ENCODE measurements around the gene COQ8B. TPM values are rescaled to one million over a fixed set of nuclear protein-coding genes. Genes with fewer than 3 reads are reported as not detected.

COQ8B gene
- total RNA-seq, 1 experiment from 2014 or later = 35.7 TPM

DNA sequence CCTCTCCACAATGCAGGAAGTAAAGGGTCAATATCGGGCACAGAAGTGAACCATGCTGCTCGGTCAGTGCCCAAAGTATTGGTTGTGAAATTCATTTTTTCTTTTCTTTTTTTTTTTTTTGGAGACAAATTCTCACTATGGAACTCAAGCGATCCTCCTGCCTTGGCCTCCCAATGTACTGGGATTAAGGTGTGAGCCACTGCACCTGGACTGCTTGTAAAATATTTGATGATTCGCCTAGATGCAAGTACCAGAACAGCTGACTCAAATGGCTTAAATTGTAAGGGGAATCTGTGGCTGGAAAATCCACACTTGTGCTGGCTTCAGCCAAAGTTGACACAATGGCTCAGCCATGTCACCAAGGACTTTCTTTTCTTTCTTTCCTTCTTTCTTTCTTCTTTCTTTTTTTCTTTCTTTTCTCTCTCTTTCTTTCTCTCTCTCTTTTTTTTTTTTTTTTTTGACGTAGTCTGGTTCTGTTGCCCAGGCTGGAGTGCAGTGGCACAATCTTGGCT, 69.9 kb downstream of the COQ8B start:
- H3K27ac Mint-ChIP-seq (ENCODE audit: unreplicated experiment) = peak overlapping the region; percentile 2
- intact Hi-C loops (cut with micrococcal nuclease; ENCODE audit: unreplicated experiment) = no loop called here
- no TSS peak for BruUV-seq (replicated peaks)
- CTCF ChIA-PET = interaction anchor here (0.6 to 1.0 kb wide), 2 partner anchors 16 to 995 kb away, joined by 4 read pairs; no protein-coding TSS in a partner anchor
- H3K36me3 ChIP-seq (ENCODE audit: control insufficient read depth, insufficient read depth, low read length) = no peaks in the 10 kb centered on the region
- POLR2A ChIA-PET = interaction anchor here (0.6 kb wide), 2 partner anchors 14 to 617 kb away, joined by 4 read pairs; no protein-coding TSS in a partner anchor
- H3K9me3 ChIP-seq = no peaks in the 10 kb centered on the region
- H3K9me3 Mint-ChIP-seq (ENCODE audit: unreplicated experiment) = peaks cover 9% of the 10 kb centered on the region
- H3K4me3 Mint-ChIP-seq (ENCODE audit: unreplicated experiment) = peak overlapping the region; percentile 71
- 0 out of 2 replicates have a peak, but pooled peaks cover 3% of the 10 kb centered on the region for H3K4me1 ChIP-seq
- DNase-seq = no peak
- H3K27me3 ChIP-seq (replicated peaks; ENCODE audit: control insufficient read depth, insufficient read depth, low read length) = no peaks in the 10 kb centered on the region
- peaks cover 11% of the 10 kb centered on the region for H3K4me1 Mint-ChIP-seq (ENCODE audit: low read depth, unreplicated experiment)
- H3K4me3 ChIP-seq (ENCODE audit: low read depth, low read length) = peak overlapping the region; percentile 29
- no peaks in the 10 kb centered on the region for H3K27me3 Mint-ChIP-seq (ENCODE audit: insufficient read depth, unreplicated experiment)
- no peaks in the 10 kb centered on the region for H3K36me3 Mint-ChIP-seq (ENCODE audit: insufficient read depth, unreplicated experiment)
- no peak for TF ChIP-seq CTCF (IDR thresholded peaks at IDR 0.05; ENCODE audit: insufficient read depth in 1 of 2, low read depth in 1 of 2, low read length in 1 of 2, severe bottlenecking in 1 of 2, unreplicated experiment in 1 of 2)

DNA sequence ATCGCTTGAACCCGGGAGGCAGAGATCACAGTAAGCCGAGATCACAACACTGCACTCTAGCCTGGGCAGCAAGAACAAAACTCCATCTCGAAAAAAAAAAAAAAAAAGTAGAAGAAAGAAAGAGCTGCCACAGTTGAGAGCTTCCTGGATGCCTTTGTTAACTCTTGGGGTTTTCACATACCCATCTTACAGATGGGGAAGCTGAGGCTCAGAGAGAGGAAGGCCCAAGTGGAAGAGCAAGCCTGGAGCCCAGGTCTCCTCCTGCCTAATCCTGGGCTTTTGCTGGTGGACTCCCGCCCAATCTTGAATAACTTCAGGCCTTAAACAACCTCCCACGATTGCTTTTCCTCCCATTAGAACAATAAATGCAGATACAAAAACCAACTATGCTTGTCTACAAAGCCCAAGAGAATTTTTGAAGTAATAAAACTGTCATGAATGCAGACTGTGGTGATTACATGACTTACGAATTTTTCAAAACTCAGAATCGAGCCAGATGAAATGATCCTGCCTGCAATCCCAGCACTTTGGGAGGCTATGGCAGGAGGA, 73.9 kb downstream of the COQ8B start:
- TF ChIP-seq CTCF (IDR thresholded peaks at IDR 0.05; ENCODE audit: insufficient read depth in 1 of 2, low read depth in 1 of 2, low read length in 1 of 2, severe bottlenecking in 1 of 2, unreplicated experiment in 1 of 2) = no peak
- Histone ChIP-seq H3K4me3 (ENCODE audit: low read depth, low read length) (no peak overlapping the region), H3K27me3 (replicated peaks; ENCODE audit: control insufficient read depth, insufficient read depth, low read length) (no peaks in the 10 kb centered on the region), H3K4me1 (0 out of 2 replicates have a peak, but pooled peaks cover 3% of the 10 kb centered on the region), H3K36me3 (ENCODE audit: control insufficient read depth, insufficient read depth, low read length) (no peaks in the 10 kb centered on the region), H3K9me3 (no peaks in the 10 kb centered on the region)
- H3K27ac Mint-ChIP-seq (ENCODE audit: unreplicated experiment) = no peak overlapping the region
- H3K4me3 Mint-ChIP-seq (ENCODE audit: unreplicated experiment) = no peak overlapping the region
- no TSS peak for BruUV-seq (replicated peaks)
- no peaks in the 10 kb centered on the region for H3K36me3 Mint-ChIP-seq (ENCODE audit: insufficient read depth, unreplicated experiment)
- no peaks in the 10 kb centered on the region for H3K27me3 Mint-ChIP-seq (ENCODE audit: insufficient read depth, unreplicated experiment)
- no peaks in the 10 kb centered on the region for H3K9me3 Mint-ChIP-seq (ENCODE audit: unreplicated experiment)
- H3K4me1 Mint-ChIP-seq (ENCODE audit: low read depth, unreplicated experiment) = peaks cover 11% of the 10 kb centered on the region
- ChIA-PET POLR2A (no interaction called here), CTCF (no interaction called here)
- intact Hi-C loops (cut with micrococcal nuclease; ENCODE audit: unreplicated experiment) = no loop called here
- no peak for DNase-seq

DNA sequence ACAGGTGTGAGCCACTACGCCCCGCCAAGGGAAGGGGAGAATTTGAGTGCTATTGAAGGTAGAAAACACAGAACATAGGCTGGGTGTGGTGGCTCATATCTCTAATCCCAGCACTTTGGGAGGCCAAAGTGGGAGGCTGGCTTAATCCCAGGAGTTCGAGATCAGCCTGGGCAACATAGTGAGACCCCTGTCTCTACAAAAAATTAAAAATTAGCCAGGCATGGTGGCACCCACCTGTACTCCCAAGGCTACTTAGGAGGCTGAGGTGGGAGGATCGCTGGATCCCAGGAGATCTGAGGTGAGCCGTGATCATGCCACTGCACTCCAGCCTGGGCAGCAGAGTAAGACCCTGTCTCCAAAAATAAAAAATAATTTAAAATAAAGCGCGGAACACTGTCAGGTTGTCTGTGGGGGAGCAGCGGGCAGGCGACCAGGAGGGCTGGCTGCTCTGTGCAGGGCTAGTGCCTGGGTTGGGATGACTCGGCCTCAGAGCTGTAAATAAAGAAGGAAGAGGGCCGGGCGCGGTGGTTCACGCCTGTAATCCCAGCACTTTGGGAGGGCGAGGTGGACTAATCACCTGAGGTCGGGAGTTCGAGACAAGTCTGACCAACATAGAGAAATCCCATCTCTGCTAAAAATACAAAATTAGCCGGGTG, 74.5 kb downstream of the COQ8B start:
- no peak for DNase-seq
- Mint-ChIP-seq H3K4me3 (ENCODE audit: unreplicated experiment) (no peak overlapping the region), H3K36me3 (ENCODE audit: insufficient read depth, unreplicated experiment) (no peaks in the 10 kb centered on the region), H3K4me1 (ENCODE audit: low read depth, unreplicated experiment) (peaks cover 11% of the 10 kb centered on the region), H3K27me3 (ENCODE audit: insufficient read depth, unreplicated experiment) (no peaks in the 10 kb centered on the region), H3K9me3 (ENCODE audit: unreplicated experiment) (no peaks in the 10 kb centered on the region), H3K27ac (ENCODE audit: unreplicated experiment) (no peak overlapping the region)
- H3K27me3 ChIP-seq (replicated peaks; ENCODE audit: control insufficient read depth, insufficient read depth, low read length) = no peaks in the 10 kb centered on the region
- 0 out of 2 replicates have a peak, but pooled peaks cover 3% of the 10 kb centered on the region for H3K4me1 ChIP-seq
- intact Hi-C loops (cut with micrococcal nuclease; ENCODE audit: unreplicated experiment) = no loop called here
- H3K9me3 ChIP-seq = no peaks in the 10 kb centered on the region
- BruUV-seq (replicated peaks) = no TSS peak
- no peak overlapping the region for H3K4me3 ChIP-seq (ENCODE audit: low read depth, low read length)
- TF ChIP-seq CTCF (IDR thresholded peaks at IDR 0.05; ENCODE audit: insufficient read depth in 1 of 2, low read depth in 1 of 2, low read length in 1 of 2, severe bottlenecking in 1 of 2, unreplicated experiment in 1 of 2) = no peak
- POLR2A ChIA-PET = no interaction called here
- H3K36me3 ChIP-seq (ENCODE audit: control insufficient read depth, insufficient read depth, low read length) = no peaks in the 10 kb centered on the region
- CTCF ChIA-PET = interaction anchor here (0.7 kb wide), 1 partner anchor 108 kb away, joined by 3 read pairs; no protein-coding TSS in a partner anchor

Other genes starting within 250 kb of the COQ8B start
- gene SPTBN4, start 249.9 kb downstream of the COQ8B start, total RNA-seq (2022) = 0.82 and 0.97 TPM in 2 replicates
- 81.6 and 82.6 TPM in 2 replicates for gene SHKBP1, start 140.0 kb downstream of the COQ8B start, total RNA-seq (2022)
- 25.5 and 30.8 TPM in 2 replicates for gene LTBP4, start 115.5 kb downstream of the COQ8B start, total RNA-seq (2022)
- gene NUMBL, start 26.2 kb downstream of the COQ8B start, total RNA-seq (2022) = 21.1 and 22.0 TPM in 2 replicates
- gene ITPKC, start 226 bp upstream of the COQ8B start, total RNA-seq (2022) = 28.5 and 31.2 TPM in 2 replicates
- gene ACTMAP, start 33.6 kb upstream of the COQ8B start, total RNA-seq (2022) = 28.0 and 29.2 TPM in 2 replicates
- 133 and 134 TPM in 2 replicates for gene SNRPA, start 34.3 kb upstream of the COQ8B start, total RNA-seq (2022)
- 1.1 and 1.3 TPM in 2 replicates for gene MIA, start 58.6 kb upstream of the COQ8B start, total RNA-seq (2022)
- 19.9 and 21.5 TPM in 2 replicates for gene RAB4B, start 61.4 kb upstream of the COQ8B start, total RNA-seq (2022)
- gene EGLN2, start 82.3 kb upstream of the COQ8B start, total RNA-seq (2022) = 135 and 144 TPM in 2 replicates
- gene CYP2A6, start 133.6 kb upstream of the COQ8B start, total RNA-seq (2022) = not detected in 2 replicates
- not detected in 2 replicates for gene CYP2A7, start 165.3 kb upstream of the COQ8B start, total RNA-seq (2022)

Measured in Caco-2 (cell line).